Smooth muscle cell (in vitro differentiated cells): Measurements from ENCODE around the gene OBSCN. TPM values are rescaled to one million over a fixed set of nuclear protein-coding genes. Genes with fewer than 3 reads are reported as not detected.
"Not testable (repeated sequence)": the region's sequence is repeated elsewhere in the genome, so short reads cannot be mapped to it uniquely, and the experiment has no call there.

Experiments
- DNase-seq: peaks from one replicate; lab custom pipeline; 2025; ENCODE audit not compliant: unreplicated experiment; lab: John Stamatoyannopoulos, UW
- H2AFZ ChIP-seq: fragments of 200-600 bp; sonication (generic); 2 replicates; pipeline ENCODE4 v1.6.0; 2016; ENCODE audit warnings: antibody characterized with exemption, low read depth, mild to moderate bottlenecking
- H3F3A ChIP-seq: fragments of 200-600 bp; sonication (generic); 2 replicates; pipeline ENCODE4 v1.6.0; 2017; ENCODE audit warnings: antibody characterized with exemption, low read depth
- H3K27ac ChIP-seq: fragments of 200-600 bp; sonication (generic); 2 replicates; pipeline ENCODE4 v1.5.1; 2016; ENCODE audit warnings: low read depth, mild to moderate bottlenecking
- H3K27me3 ChIP-seq: fragments of 200-600 bp; sonication (generic); 2 replicates; pipeline ENCODE4 v1.6.1; 2016; ENCODE audit warnings: low read depth, mild to moderate bottlenecking
- H3K36me3 ChIP-seq: fragments of 200-600 bp; sonication (generic); 2 replicates; pipeline ENCODE4 v1.5.1; 2016; ENCODE audit warnings: low read depth
- H3K4me1 ChIP-seq: fragments of 200-600 bp; sonication (generic); 2 replicates; pipeline ENCODE4 v1.5.1; 2016; ENCODE audit warnings: low read depth
- H3K4me2 ChIP-seq: fragments of 200-600 bp; sonication (generic); 2 replicates; pipeline ENCODE4 v1.6.0; 2016; ENCODE audit warnings: mild to moderate bottlenecking
- H3K4me3 ChIP-seq: fragments of 200-600 bp; sonication (generic); 2 replicates; pipeline ENCODE4 v1.5.1; 2016; ENCODE audit warnings: mild to moderate bottlenecking
- H3K79me2 ChIP-seq: fragments of 200-600 bp; sonication (generic); 2 replicates; pipeline ENCODE4 v1.6.0; 2016; ENCODE audit warnings: low read depth, mild to moderate bottlenecking
- H3K9ac ChIP-seq: fragments of 200-600 bp; sonication (generic); 2 replicates; pipeline ENCODE4 v1.6.0; 2016; ENCODE audit warnings: low read depth
- H3K9me3 ChIP-seq: fragments of 200-600 bp; sonication (generic); replicated peaks from 2 replicates; pipeline ENCODE4 v1.5.1; 2016; ENCODE audit warnings: low read depth
- H4K20me1 ChIP-seq: fragments of 200-600 bp; sonication (generic); 2 replicates; pipeline ENCODE4 v1.6.0; 2016; ENCODE audit warnings: low read depth
- WGBS: methylation state at CpG from one replicate; pipeline ENCODE4 v1.1.7; 2016; ENCODE audit warnings: low lambda C conversion rate; 5-methylcytosine and 5-hydroxymethylcytosine counted together
- polyA plus RNA-seq: library from polyadenylated mRNA; unstranded; fragments of >200 nt; fragmentation: Nextera tagmentation; extraction: Ambion mirVana; gene quantifications from 2 replicates; pipeline ENCODE4 v1.2.1, GENCODE V29; 2016
- total RNA-seq: library from RNA; depleted of rRNA; stranded (reverse); fragments of >200 nt; gene quantifications from 2 replicates; pipeline ENCODE4 v1.2.3, GENCODE V29; 2014
- TF ChIP-seq, protein P1 (sequence below): fragments of 200-600 bp; sonication (generic); IDR thresholded peaks from 2 replicates; pipeline ENCODE4 v1.5.1; 2017; ENCODE audit warnings: borderline replicate concordance, mild to moderate bottlenecking, antibody characterized with exemption; ENCODE audit not compliant: insufficient read depth, poor library complexity, severe bottlenecking

The OBSCN gene
- total and polyA plus RNA-seq, 2 experiments from 2014 or later = 3.8 to 10.6 TPM

DNA sequence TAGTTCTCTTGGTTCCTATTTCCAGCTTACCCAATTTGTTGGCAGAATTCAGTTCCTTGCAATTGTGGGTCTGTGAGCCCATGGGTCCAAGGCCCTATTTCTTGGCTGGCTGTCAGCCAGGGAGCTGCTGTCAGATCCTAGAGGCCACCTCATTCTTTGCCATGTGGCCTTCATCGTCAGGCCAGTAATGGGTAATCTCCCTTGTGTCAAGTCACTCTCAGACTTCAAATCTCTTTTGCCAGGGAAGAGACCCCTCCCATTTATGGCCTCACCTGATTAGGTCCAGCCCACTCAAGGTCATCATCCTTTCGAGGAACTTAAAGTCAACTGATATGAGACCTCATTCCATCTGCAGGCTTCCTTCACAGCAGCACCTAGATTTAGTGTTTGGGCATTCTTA lies 17.9 kb downstream of the OBSCN start:
- WGBS = 48% methylated on average over 2 of the region's 2 CpGs
- no peak overlapping the region for H3K4me3 ChIP-seq

DNA sequence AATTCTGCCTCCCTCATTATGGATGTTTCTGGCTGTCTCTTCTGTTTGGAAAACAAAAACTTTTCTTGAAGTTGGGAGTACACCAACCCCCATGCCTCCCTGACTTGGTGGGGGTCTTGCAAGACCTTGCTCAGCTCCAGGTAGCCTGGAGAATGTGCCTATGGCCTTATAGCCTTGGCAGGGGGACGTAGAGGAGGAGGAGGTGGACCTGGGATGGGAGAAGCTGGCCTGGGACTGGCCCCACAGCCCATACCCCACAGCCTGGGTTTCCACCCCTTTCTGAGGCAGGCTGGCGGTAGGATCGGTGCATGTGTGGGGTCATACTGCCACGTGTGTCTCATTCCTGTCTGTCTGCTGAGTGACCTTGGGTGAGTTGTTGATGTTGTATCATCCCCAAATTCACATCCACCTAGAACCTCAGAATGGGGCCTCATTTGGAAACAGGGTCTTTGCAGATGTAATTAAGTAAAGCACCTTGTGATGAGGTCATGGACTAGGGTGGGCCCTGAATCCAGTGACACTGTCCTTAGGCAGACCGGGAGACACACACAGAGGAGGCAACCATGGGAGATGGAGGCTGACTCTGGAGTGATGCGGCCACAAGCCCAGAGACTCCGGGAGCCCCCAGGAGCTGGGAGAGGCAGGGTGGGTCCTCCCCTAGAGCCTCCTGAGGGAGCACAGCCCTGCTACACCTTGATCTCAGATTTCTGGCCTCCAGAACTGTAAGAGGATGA lies 18.5 kb downstream of the OBSCN start:
- Histone ChIP-seq H3K36me3 (no peaks in the 10 kb centered on the region), H3F3A (no peaks in the 10 kb centered on the region), H3K79me2 (no peaks in the 10 kb centered on the region), H3K27me3 (no peaks in the 10 kb centered on the region), H2AFZ (no peak overlapping the region), H3K4me1 (no peaks in the 10 kb centered on the region), H4K20me1 (no peaks in the 10 kb centered on the region), H3K27ac (no peak overlapping the region), H3K9ac (no peak overlapping the region), H3K9me3 (no peaks in the 10 kb centered on the region), H3K4me3 (no peak overlapping the region), H3K4me2 (no peak overlapping the region)
- TF ChIP-seq, protein P1, sequence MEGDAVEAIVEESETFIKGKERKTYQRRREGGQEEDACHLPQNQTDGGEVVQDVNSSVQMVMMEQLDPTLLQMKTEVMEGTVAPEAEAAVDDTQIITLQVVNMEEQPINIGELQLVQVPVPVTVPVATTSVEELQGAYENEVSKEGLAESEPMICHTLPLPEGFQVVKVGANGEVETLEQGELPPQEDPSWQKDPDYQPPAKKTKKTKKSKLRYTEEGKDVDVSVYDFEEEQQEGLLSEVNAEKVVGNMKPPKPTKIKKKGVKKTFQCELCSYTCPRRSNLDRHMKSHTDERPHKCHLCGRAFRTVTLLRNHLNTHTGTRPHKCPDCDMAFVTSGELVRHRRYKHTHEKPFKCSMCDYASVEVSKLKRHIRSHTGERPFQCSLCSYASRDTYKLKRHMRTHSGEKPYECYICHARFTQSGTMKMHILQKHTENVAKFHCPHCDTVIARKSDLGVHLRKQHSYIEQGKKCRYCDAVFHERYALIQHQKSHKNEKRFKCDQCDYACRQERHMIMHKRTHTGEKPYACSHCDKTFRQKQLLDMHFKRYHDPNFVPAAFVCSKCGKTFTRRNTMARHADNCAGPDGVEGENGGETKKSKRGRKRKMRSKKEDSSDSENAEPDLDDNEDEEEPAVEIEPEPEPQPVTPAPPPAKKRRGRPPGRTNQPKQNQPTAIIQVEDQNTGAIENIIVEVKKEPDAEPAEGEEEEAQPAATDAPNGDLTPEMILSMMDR = no peak
- WGBS = 98% methylated on average over 7 of the region's 7 CpGs
- no peak for DNase-seq

More for the DNA sequence above, 17.9 kb downstream of the OBSCN start:
- Histone ChIP-seq H3K36me3 (no peaks in the 10 kb centered on the region), H3K4me2 (no peak overlapping the region), H3K79me2 (no peaks in the 10 kb centered on the region), H3K27ac (no peak overlapping the region), H3K9me3 (no peaks in the 10 kb centered on the region), H3K9ac (no peak overlapping the region), H3K4me1 (no peaks in the 10 kb centered on the region), H2AFZ (no peak overlapping the region), H4K20me1 (no peaks in the 10 kb centered on the region), H3F3A (no peaks in the 10 kb centered on the region), H3K27me3 (no peaks in the 10 kb centered on the region)
- no peak for DNase-seq
- TF ChIP-seq, protein P1 = no peak

DNA sequence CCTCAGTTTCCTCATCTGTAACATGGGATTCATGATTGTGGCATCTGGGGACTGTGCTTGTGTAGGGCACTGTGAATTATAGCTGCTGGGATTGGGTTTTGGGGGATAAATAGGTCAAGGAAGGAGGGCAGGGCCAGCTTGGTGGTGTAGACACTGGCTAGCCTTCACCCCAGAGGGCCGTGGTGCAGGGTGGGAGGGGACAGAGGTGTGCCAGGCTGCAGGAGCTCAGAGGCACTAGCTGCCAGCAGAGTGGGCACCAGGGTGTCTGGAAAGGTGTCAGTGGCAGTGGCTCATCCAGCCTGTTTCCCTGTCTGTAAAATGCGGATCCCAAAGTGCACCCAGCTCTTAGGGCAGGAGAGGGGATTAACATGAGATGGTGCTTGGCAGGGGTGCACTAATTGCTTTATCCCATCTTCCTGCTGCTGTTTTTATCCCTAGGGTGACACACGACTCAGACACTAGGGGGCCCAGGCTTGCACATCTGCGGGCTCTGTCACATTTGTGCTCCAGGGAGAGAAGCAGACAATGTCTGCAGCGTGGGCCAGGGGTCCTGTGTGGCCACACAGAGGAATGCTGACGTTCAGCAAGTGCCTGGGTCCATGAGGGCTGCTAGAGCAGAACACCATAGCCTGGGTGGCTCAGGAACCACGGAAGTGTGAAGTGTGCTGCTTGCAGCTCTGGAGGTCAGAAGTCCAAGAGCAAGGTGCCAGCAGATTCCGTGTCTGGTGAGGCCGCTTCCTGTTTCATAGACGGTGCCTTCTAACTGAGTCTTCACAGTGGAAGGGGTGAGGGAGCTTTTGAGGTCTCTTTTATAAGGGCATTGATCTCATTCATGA lies 19.3 kb downstream of the OBSCN start:
- H3F3A ChIP-seq = no peaks in the 10 kb centered on the region
- no peaks in the 10 kb centered on the region for H3K9me3 ChIP-seq
- H3K36me3 ChIP-seq = peaks cover 2% of the 10 kb centered on the region
- no peak overlapping the region for H3K4me3 ChIP-seq
- H3K4me1 ChIP-seq = no peaks in the 10 kb centered on the region
- 74% methylated on average over 10 of the region's 10 CpGs for WGBS
- H4K20me1 ChIP-seq = no peaks in the 10 kb centered on the region
- no peak for DNase-seq
- no peak overlapping the region for H3K4me2 ChIP-seq
- H2AFZ ChIP-seq = no peak overlapping the region
- no peak overlapping the region for H3K9ac ChIP-seq
- TF ChIP-seq, protein P1 = peak; percentile 5
- H3K27ac ChIP-seq = no peak overlapping the region
- H3K79me2 ChIP-seq = no peaks in the 10 kb centered on the region
- no peaks in the 10 kb centered on the region for H3K27me3 ChIP-seq

DNA sequence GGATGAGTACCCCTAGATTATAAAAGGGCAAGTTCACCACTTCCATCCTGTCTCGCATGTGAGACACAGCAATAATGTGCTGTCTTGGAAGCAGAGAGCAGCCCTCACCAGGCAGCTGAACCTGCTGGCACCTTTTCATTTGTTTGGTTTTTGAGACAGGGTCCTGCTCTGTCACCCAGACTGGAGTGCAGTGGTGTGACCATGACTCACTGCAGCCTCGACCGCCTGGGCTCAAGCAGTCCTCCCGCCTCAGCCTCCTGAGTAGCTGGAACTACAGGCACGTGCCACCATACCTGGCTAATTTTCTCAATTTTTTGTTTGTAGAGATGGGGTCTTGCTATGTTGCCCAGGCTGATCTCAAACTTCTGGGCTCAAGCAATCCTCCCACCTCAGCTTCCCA lies 20.3 kb downstream of the OBSCN start:
- H2AFZ ChIP-seq, H3K9me3 ChIP-seq, H3F3A ChIP-seq, H3K4me3 ChIP-seq, H4K20me1 ChIP-seq, H3K79me2 ChIP-seq, DNase-seq, H3K4me1 ChIP-seq, H3K4me2 ChIP-seq, H3K9ac ChIP-seq, H3K36me3 ChIP-seq, H3K27me3 ChIP-seq: not testable (repeated sequence)
- WGBS = 84% methylated on average over 5 of the region's 5 CpGs
- H3K27ac ChIP-seq = peak overlapping the region; percentile 76
